ENCODE data around the gene ARHGAP23. TPM values are rescaled to one million over a fixed set of nuclear protein-coding genes. Genes with fewer than 3 reads are reported as not detected.

Gene ARHGAP23
- total and polyA plus RNA-seq, 4 experiments from 2014 or later, result 0.04 to 0.23 TPM; not detected in 2

- H3K4me1 Mint-ChIP-seq, result no peaks in the 10 kb centered on the region
- H3K36me3 Mint-ChIP-seq, result no peaks in the 10 kb centered on the region
- H3K27ac Mint-ChIP-seq, result no peak overlapping the region
- H3K9me3 Mint-ChIP-seq, result peaks cover 0 to 2% (median 0%) of the 10 kb centered on the region in 8 donors
- no peak for DNase-seq
- H3K27me3 Mint-ChIP-seq, result peaks cover 8 to 17% of the 10 kb centered on the region in 2 donors
- POLR2A ChIA-PET (ENCODE audit: partially characterized antibody), result no interaction called here
- Histone ChIP-seq H3K4me1 (ENCODE audit: insufficient read depth, low read length) (no peaks in the 10 kb centered on the region), H3K4me3 (ENCODE audit: low read length in 2 of 2) (no peak overlapping the region), H3K36me3 (ENCODE audit: insufficient read depth, low read length) (no peaks in the 10 kb centered on the region), H3K27me3 (ENCODE audit: insufficient read depth, low read length) (no peaks in the 10 kb centered on the region), H3K9me3 (ENCODE audit: control insufficient read depth in 1 of 2, low read length in 2 of 2) (no peaks in the 10 kb centered on the region), H3K27ac (ENCODE audit: low read depth, low read length) (no peak overlapping the region)
- CTCF ChIA-PET (ENCODE audit: partially characterized antibody), result no interaction called here
- intact Hi-C loops (cut with micrococcal nuclease), result no loop called here
- no peak overlapping the region for H3K4me3 Mint-ChIP-seq
Measured at GRCh38 chr17:38461683-38462082, 33.4 kb downstream of the ARHGAP23 start.

GRCh38 chr17:38463451-38463858 lies 35.2 kb downstream of the ARHGAP23 start:
- POLR2A ChIA-PET (ENCODE audit: partially characterized antibody), result no interaction called here
- H3K27ac Mint-ChIP-seq, result no peak overlapping the region
- H3K36me3 Mint-ChIP-seq, result no peaks in the 10 kb centered on the region
- no peak overlapping the region for H3K4me3 Mint-ChIP-seq
- Histone ChIP-seq H3K36me3 (ENCODE audit: insufficient read depth, low read length) (no peaks in the 10 kb centered on the region), H3K4me3 (ENCODE audit: low read length in 2 of 2) (no peak overlapping the region), H3K27me3 (ENCODE audit: insufficient read depth, low read length) (no peaks in the 10 kb centered on the region), H3K27ac (ENCODE audit: low read depth, low read length) (no peak overlapping the region), H3K4me1 (ENCODE audit: insufficient read depth, low read length) (no peaks in the 10 kb centered on the region), H3K9me3 (ENCODE audit: control insufficient read depth in 1 of 2, low read length in 2 of 2) (no peaks in the 10 kb centered on the region)
- peaks cover 6 to 17% of the 10 kb centered on the region in 2 donors for H3K27me3 Mint-ChIP-seq
- CTCF ChIA-PET (ENCODE audit: partially characterized antibody), result no interaction called here
- intact Hi-C loops (cut with micrococcal nuclease), result no loop called here
- H3K9me3 Mint-ChIP-seq, result peaks cover 0 to 2% (median 0%) of the 10 kb centered on the region in 8 donors
- no peak for DNase-seq
- no peaks in the 10 kb centered on the region for H3K4me1 Mint-ChIP-seq

- no peak overlapping the region for H3K27ac ChIP-seq (ENCODE audit: low read depth, low read length)
- no peak overlapping the region for H3K4me3 Mint-ChIP-seq
- no peak overlapping the region for H3K4me3 ChIP-seq (ENCODE audit: low read length in 2 of 2)
- peaks cover 0 to 2% (median 0%) of the 10 kb centered on the region in 8 donors for H3K9me3 Mint-ChIP-seq
- DNase-seq, result no peak
- CTCF ChIA-PET (ENCODE audit: partially characterized antibody), result no interaction called here
- no peaks in the 10 kb centered on the region for H3K9me3 ChIP-seq (ENCODE audit: control insufficient read depth in 1 of 2, low read length in 2 of 2)
- no peaks in the 10 kb centered on the region for H3K4me1 Mint-ChIP-seq
- H3K27me3 Mint-ChIP-seq, result peaks cover 6 to 14% of the 10 kb centered on the region in 2 donors
- no peaks in the 10 kb centered on the region for H3K27me3 ChIP-seq (ENCODE audit: insufficient read depth, low read length)
- H3K36me3 ChIP-seq (ENCODE audit: insufficient read depth, low read length), result no peaks in the 10 kb centered on the region
- no peaks in the 10 kb centered on the region for H3K36me3 Mint-ChIP-seq
- no peaks in the 10 kb centered on the region for H3K4me1 ChIP-seq (ENCODE audit: insufficient read depth, low read length)
- POLR2A ChIA-PET (ENCODE audit: partially characterized antibody), result no interaction called here
- H3K27ac Mint-ChIP-seq, result no peak overlapping the region
- intact Hi-C loops (cut with micrococcal nuclease), result no loop called here
Measured at GRCh38 chr17:38464251-38464722, 36.0 kb downstream of the ARHGAP23 start.

- Histone ChIP-seq H3K36me3 (ENCODE audit: insufficient read depth, low read length) (no peaks in the 10 kb centered on the region), H3K4me1 (ENCODE audit: insufficient read depth, low read length) (no peaks in the 10 kb centered on the region), H3K27me3 (ENCODE audit: insufficient read depth, low read length) (no peaks in the 10 kb centered on the region), H3K9me3 (ENCODE audit: control insufficient read depth in 1 of 2, low read length in 2 of 2) (no peaks in the 10 kb centered on the region), H3K4me3 (ENCODE audit: low read length in 2 of 2) (no peak overlapping the region), H3K27ac (ENCODE audit: low read depth, low read length) (no peak overlapping the region)
- Mint-ChIP-seq H3K4me1 (no peaks in the 10 kb centered on the region), H3K9me3 (peaks cover 0 to 2% (median 0%) of the 10 kb centered on the region in 8 donors), H3K36me3 (no peaks in the 10 kb centered on the region), H3K4me3 (no peak overlapping the region), H3K27me3 (peaks cover 6 to 13% of the 10 kb centered on the region in 2 donors), H3K27ac (no peak overlapping the region)
- POLR2A ChIA-PET (ENCODE audit: partially characterized antibody), result no interaction called here
- intact Hi-C loops (cut with micrococcal nuclease), result no loop called here
- CTCF ChIA-PET (ENCODE audit: partially characterized antibody), result no interaction called here
- no peak for DNase-seq
Measured at GRCh38 chr17:38464723-38465390, 36.6 kb downstream of the ARHGAP23 start.

GRCh38 chr17:38465391-38466345 lies 37.4 kb downstream of the ARHGAP23 start:
- ChIA-PET POLR2A (ENCODE audit: partially characterized antibody) (no interaction called here), CTCF (ENCODE audit: partially characterized antibody) (no interaction called here)
- no peaks in the 10 kb centered on the region for H3K4me1 ChIP-seq (ENCODE audit: insufficient read depth, low read length)
- Mint-ChIP-seq H3K4me3 (no peak overlapping the region), H3K36me3 (no peaks in the 10 kb centered on the region), H3K9me3 (no peaks in the 10 kb centered on the region), H3K27me3 (peaks cover 6 to 14% of the 10 kb centered on the region in 2 donors), H3K27ac (no peak overlapping the region), H3K4me1 (no peaks in the 10 kb centered on the region)
- no peaks in the 10 kb centered on the region for H3K9me3 ChIP-seq (ENCODE audit: control insufficient read depth in 1 of 2, low read length in 2 of 2)
- intact Hi-C loops (cut with micrococcal nuclease), result no loop called here
- H3K27ac ChIP-seq (ENCODE audit: low read depth, low read length), result no peak overlapping the region
- DNase-seq, result no peak
- no peaks in the 10 kb centered on the region for H3K36me3 ChIP-seq (ENCODE audit: insufficient read depth, low read length)
- H3K27me3 ChIP-seq (ENCODE audit: insufficient read depth, low read length), result no peaks in the 10 kb centered on the region
- no peak overlapping the region for H3K4me3 ChIP-seq (ENCODE audit: low read length in 2 of 2)

GRCh38 chr17:38466346-38467315 lies 38.4 kb downstream of the ARHGAP23 start:
- ChIA-PET POLR2A (ENCODE audit: partially characterized antibody) (no interaction called here), CTCF (ENCODE audit: partially characterized antibody) (no interaction called here)
- Mint-ChIP-seq H3K36me3 (no peaks in the 10 kb centered on the region), H3K27me3 (peaks cover 6 to 16% of the 10 kb centered on the region in 2 donors), H3K9me3 (no peaks in the 10 kb centered on the region), H3K27ac (no peak overlapping the region), H3K4me1 (no peaks in the 10 kb centered on the region), H3K4me3 (no peak overlapping the region)
- DNase-seq, result no peak
- H3K27me3 ChIP-seq (ENCODE audit: insufficient read depth, low read length), result no peaks in the 10 kb centered on the region
- H3K36me3 ChIP-seq (ENCODE audit: insufficient read depth, low read length), result no peaks in the 10 kb centered on the region
- no peaks in the 10 kb centered on the region for H3K9me3 ChIP-seq (ENCODE audit: control insufficient read depth in 1 of 2, low read length in 2 of 2)
- H3K4me1 ChIP-seq (ENCODE audit: insufficient read depth, low read length), result no peaks in the 10 kb centered on the region
- intact Hi-C loops (cut with micrococcal nuclease), result no loop called here
- H3K4me3 ChIP-seq (ENCODE audit: low read length in 2 of 2), result no peak overlapping the region
- H3K27ac ChIP-seq (ENCODE audit: low read depth, low read length), result no peak overlapping the region

GRCh38 chr17:38467491-38467890 lies 39.2 kb downstream of the ARHGAP23 start:
- intact Hi-C loops (cut with micrococcal nuclease), result no loop called here
- H3K27me3 Mint-ChIP-seq, result peaks cover 6 to 18% of the 10 kb centered on the region in 2 donors
- Histone ChIP-seq H3K27me3 (ENCODE audit: insufficient read depth, low read length) (no peaks in the 10 kb centered on the region), H3K27ac (ENCODE audit: low read depth, low read length) (no peak overlapping the region), H3K4me1 (ENCODE audit: insufficient read depth, low read length) (no peaks in the 10 kb centered on the region), H3K36me3 (ENCODE audit: insufficient read depth, low read length) (no peaks in the 10 kb centered on the region), H3K4me3 (ENCODE audit: low read length in 2 of 2) (no peak overlapping the region), H3K9me3 (ENCODE audit: control insufficient read depth in 1 of 2, low read length in 2 of 2) (no peaks in the 10 kb centered on the region)
- no peaks in the 10 kb centered on the region for H3K36me3 Mint-ChIP-seq
- H3K9me3 Mint-ChIP-seq, result no peaks in the 10 kb centered on the region
- H3K27ac Mint-ChIP-seq, result no peak overlapping the region
- no peaks in the 10 kb centered on the region for H3K4me1 Mint-ChIP-seq
- DNase-seq, result no peak
- H3K4me3 Mint-ChIP-seq, result no peak overlapping the region
- CTCF ChIA-PET (ENCODE audit: partially characterized antibody), result no interaction called here
- POLR2A ChIA-PET (ENCODE audit: partially characterized antibody), result no interaction called here
